ENCODE data around the gene CEP70. TPM values are rescaled to one million over a fixed set of nuclear protein-coding genes. Genes with fewer than 3 reads are reported as not detected.

Gene CEP70
- total and polyA plus RNA-seq, 2 of the 13 experiments (the other 11 are each of a cell fraction or from before 2014, with no cell fraction given) = 4.0 to 22.3 TPM

GRCh38 chr3:138513090-138513843 lies 80.8 kb downstream of the CEP70 start:
- H3K27me3 ChIP-seq (ENCODE audit: control insufficient read depth in 1 of 2, insufficient read depth in 2 of 2, low read length in 2 of 2) = no peaks in the 10 kb centered on the region
- DNase-seq (ENCODE audit: low spot score) (no peak), FAIRE-seq (no peak), ATAC-seq (no peak)
- WGBS (ENCODE audit: low lambda C conversion rate) = 95% methylated on average over 2 of the region's 2 CpGs
- ChIA-PET CTCF (ENCODE audit: low intra/inter-chr PET ratio, low total read pairs) (no interaction called here), POLR2A (no interaction called here)
- H3K9me3 ChIP-seq (ENCODE audit: low read length) = no peaks in the 10 kb centered on the region
- no peaks in the 10 kb centered on the region; a peak in 1 of 5 replicates for H3K36me3 ChIP-seq (replicated peaks in 1 of 2; ENCODE audit: control insufficient read depth in 1 of 2, insufficient read depth in 2 of 2, low read length in 2 of 2)
- TF ChIP-seq ZNF275 (CRISPR knock-in tag; IDR thresholded peaks at IDR 0.05; ENCODE audit: borderline replicate concordance) (no peak), ZBTB8A (CRISPR knock-in tag; IDR thresholded peaks at IDR 0.05; ENCODE audit: borderline replicate concordance, low read depth) (no peak), ZNF354B (CRISPR knock-in tag; IDR thresholded peaks at IDR 0.05) (no peak), SP140L (CRISPR knock-in tag; IDR thresholded peaks at IDR 0.05; ENCODE audit: borderline replicate concordance) (no peak), TCF7L2 (IDR thresholded peaks at IDR 0.05; ENCODE audit: low read depth, low read length) (no peak), HBP1 (CRISPR knock-in tag; IDR thresholded peaks at IDR 0.05; ENCODE audit: low read depth) (no peak)
- no peaks in the 10 kb centered on the region for H3K79me2 ChIP-seq (ENCODE audit: insufficient read depth, low read length)
- intact Hi-C loops (cut with micrococcal nuclease; ENCODE audit: unreplicated experiment) = no loop called here
- in situ Hi-C loops (cut with HindIII; ENCODE audit: extremely low pct_ligation_motif_present, low pct_unique_long_range_greater_than_20kb) = no loop called here
- BruUV-seq (replicated peaks) = no TSS peak
- H3K4me2 ChIP-seq (ENCODE audit: low read depth, low read length) = no peak overlapping the region
- H3K9ac ChIP-seq (ENCODE audit: insufficient read depth, low read depth, low read length) = no peak overlapping the region
- H4K20me1 ChIP-seq (ENCODE audit: insufficient read depth, low read length) = no peaks in the 10 kb centered on the region
- no peak overlapping the region for H2AFZ ChIP-seq (ENCODE audit: low read length)
- H3K4me1 ChIP-seq (ENCODE audit: insufficient read depth, low read length) = no peaks in the 10 kb centered on the region
- H3K4me3 ChIP-seq (replicated peaks in 1 of 3; ENCODE audit: insufficient read depth in 1 of 3, low read depth in 2 of 3, low read length in 3 of 3) = no peak overlapping the region
- H3K27ac ChIP-seq (ENCODE audit: extremely low read length, insufficient read depth, low read length) = no peak overlapping the region
